ENCODE results near the gene UBE2E2. TPM values are rescaled to one million over a fixed set of nuclear protein-coding genes. Genes with fewer than 3 reads are reported as not detected.

The UBE2E2 gene
- polyA plus RNA-seq, 1 donor from 2014 or later = 19.8 TPM

DNA sequence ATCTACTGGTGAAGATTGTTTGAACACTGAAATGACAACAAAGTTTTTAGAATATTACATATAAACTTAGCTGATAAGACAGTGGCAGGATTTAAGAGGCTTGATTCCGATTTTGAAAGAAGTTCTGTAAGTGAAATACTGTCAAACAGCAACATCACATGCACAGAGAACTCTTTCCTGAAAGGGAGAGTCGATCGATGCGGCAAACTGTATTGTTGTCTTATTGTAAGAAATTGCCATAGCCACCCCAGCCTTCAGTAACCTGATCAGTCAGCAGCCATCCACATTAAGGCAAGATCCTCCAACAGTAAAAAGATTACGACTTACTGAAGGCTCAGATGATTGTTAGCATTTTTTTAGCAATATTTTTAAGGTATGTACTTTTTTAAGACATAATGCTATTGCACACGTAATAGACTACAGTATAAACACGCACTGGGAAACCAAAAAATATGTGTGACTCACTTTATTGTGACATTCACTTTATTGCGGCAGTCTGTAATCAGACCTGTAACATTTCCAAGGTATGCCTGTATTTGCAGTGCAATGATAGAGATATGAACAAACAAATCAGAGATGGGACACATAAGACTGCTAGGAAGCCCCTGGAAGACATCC, 377.1 kb downstream of the UBE2E2 start:
- Histone ChIP-seq H4K20me1 (ENCODE audit: insufficient read depth) (no peaks in the 10 kb centered on the region), H3K4me3 (ENCODE audit: low read length) (no peak overlapping the region), H3K4me2 (ENCODE audit: low read length) (no peak overlapping the region), H3K9me2 (ENCODE audit: insufficient read depth, low read length) (no peaks in the 10 kb centered on the region), H3F3A (ENCODE audit: insufficient read depth, low read length, poor library complexity, severe bottlenecking) (no peaks in the 10 kb centered on the region), H3K9me3 (ENCODE audit: low read length) (no peaks in the 10 kb centered on the region), H3K79me2 (replicated peaks; ENCODE audit: insufficient read depth, low read length) (no peaks in the 10 kb centered on the region), H2AFZ (ENCODE audit: low read depth, low read length) (no peak overlapping the region), H3K9ac (ENCODE audit: low read length) (no peak overlapping the region), H3K27ac (ENCODE audit: low read length) (no peak overlapping the region), H3K27me3 (ENCODE audit: insufficient read depth, low read depth, low read length) (no peaks in the 10 kb centered on the region), H3K36me3 (ENCODE audit: insufficient read depth, low read length) (no peaks in the 10 kb centered on the region)
- TF ChIP-seq RAD21 (conservative IDR thresholded peaks at IDR 0.05) (no peak), EP300 (conservative IDR thresholded peaks at IDR 0.05; ENCODE audit: poor library complexity, severe bottlenecking) (no peak), EZH2 (IDR thresholded peaks at IDR 0.05; ENCODE audit: borderline replicate concordance, insufficient read depth, low read length, poor library complexity, severe bottlenecking) (no peak), SMC3 (conservative IDR thresholded peaks at IDR 0.05; ENCODE audit: poor library complexity) (no peak), POLR2AphosphoS5 (IDR thresholded peaks at IDR 0.05) (no peak), TAF1 (IDR thresholded peaks at IDR 0.05; ENCODE audit: low read depth) (no peak), MXI1 (conservative IDR thresholded peaks at IDR 0.05; ENCODE audit: poor library complexity, severe bottlenecking) (no peak)
- TF ChIP-seq, protein P1, sequence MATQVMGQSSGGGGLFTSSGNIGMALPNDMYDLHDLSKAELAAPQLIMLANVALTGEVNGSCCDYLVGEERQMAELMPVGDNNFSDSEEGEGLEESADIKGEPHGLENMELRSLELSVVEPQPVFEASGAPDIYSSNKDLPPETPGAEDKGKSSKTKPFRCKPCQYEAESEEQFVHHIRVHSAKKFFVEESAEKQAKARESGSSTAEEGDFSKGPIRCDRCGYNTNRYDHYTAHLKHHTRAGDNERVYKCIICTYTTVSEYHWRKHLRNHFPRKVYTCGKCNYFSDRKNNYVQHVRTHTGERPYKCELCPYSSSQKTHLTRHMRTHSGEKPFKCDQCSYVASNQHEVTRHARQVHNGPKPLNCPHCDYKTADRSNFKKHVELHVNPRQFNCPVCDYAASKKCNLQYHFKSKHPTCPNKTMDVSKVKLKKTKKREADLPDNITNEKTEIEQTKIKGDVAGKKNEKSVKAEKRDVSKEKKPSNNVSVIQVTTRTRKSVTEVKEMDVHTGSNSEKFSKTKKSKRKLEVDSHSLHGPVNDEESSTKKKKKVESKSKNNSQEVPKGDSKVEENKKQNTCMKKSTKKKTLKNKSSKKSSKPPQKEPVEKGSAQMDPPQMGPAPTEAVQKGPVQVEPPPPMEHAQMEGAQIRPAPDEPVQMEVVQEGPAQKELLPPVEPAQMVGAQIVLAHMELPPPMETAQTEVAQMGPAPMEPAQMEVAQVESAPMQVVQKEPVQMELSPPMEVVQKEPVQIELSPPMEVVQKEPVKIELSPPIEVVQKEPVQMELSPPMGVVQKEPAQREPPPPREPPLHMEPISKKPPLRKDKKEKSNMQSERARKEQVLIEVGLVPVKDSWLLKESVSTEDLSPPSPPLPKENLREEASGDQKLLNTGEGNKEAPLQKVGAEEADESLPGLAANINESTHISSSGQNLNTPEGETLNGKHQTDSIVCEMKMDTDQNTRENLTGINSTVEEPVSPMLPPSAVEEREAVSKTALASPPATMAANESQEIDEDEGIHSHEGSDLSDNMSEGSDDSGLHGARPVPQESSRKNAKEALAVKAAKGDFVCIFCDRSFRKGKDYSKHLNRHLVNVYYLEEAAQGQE (IDR thresholded peaks at IDR 0.05; ENCODE audit: borderline replicate concordance) = no peak
- TF ChIP-seq, protein P2, sequence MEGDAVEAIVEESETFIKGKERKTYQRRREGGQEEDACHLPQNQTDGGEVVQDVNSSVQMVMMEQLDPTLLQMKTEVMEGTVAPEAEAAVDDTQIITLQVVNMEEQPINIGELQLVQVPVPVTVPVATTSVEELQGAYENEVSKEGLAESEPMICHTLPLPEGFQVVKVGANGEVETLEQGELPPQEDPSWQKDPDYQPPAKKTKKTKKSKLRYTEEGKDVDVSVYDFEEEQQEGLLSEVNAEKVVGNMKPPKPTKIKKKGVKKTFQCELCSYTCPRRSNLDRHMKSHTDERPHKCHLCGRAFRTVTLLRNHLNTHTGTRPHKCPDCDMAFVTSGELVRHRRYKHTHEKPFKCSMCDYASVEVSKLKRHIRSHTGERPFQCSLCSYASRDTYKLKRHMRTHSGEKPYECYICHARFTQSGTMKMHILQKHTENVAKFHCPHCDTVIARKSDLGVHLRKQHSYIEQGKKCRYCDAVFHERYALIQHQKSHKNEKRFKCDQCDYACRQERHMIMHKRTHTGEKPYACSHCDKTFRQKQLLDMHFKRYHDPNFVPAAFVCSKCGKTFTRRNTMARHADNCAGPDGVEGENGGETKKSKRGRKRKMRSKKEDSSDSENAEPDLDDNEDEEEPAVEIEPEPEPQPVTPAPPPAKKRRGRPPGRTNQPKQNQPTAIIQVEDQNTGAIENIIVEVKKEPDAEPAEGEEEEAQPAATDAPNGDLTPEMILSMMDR (IDR thresholded peaks at IDR 0.05; ENCODE audit: poor library complexity, severe bottlenecking) = no peak

DNA sequence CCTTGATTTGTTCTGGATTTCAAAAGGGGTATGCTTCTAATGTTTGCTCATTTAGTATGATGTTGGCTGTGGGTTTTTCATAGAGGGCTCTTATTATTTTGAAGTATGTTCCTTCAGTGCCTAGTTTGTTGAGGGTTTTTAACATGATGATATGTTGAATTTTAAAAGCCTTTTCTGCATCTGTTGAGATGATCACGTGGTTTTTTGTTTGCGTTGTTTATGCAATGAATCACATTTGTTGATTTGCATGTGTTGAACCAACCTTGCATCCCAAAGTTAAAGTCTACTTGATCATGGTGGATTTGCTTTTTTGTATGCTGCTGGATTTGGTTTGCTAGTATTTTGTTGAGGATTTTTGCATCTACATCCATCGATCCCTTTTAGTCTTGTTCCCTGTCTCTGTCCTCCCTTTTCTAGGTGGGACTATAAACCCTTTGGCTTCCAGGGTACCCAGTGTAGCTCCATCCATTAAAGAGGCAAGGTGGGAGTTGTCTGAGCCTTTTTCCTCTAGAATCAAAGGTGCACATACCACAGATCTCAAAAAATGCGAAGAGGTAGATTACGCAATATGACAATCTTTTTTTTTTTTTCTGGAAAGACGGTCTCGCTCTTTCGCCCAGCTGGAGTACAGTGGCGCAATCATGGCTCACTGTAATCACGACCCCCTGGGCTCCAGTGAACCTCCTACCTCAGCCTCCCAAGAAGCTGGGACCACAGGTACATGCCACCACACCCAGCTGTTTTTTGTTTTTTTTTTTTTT, 381.0 kb downstream of the UBE2E2 start:
- H3K27ac ChIP-seq (ENCODE audit: low read length) = no peak overlapping the region
- no peaks in the 10 kb centered on the region for H3F3A ChIP-seq (ENCODE audit: insufficient read depth, low read length, poor library complexity, severe bottlenecking)
- H2AFZ ChIP-seq (ENCODE audit: low read depth, low read length) = no peak overlapping the region
- no peaks in the 10 kb centered on the region for H4K20me1 ChIP-seq (ENCODE audit: insufficient read depth)
- H3K27me3 ChIP-seq (ENCODE audit: insufficient read depth, low read depth, low read length) = no peaks in the 10 kb centered on the region
- H3K9me2 ChIP-seq (ENCODE audit: insufficient read depth, low read length) = no peaks in the 10 kb centered on the region
- no peak for TF ChIP-seq RAD21 (conservative IDR thresholded peaks at IDR 0.05)
- no peak for TF ChIP-seq MXI1 (conservative IDR thresholded peaks at IDR 0.05; ENCODE audit: poor library complexity, severe bottlenecking)
- TF ChIP-seq TAF1 (IDR thresholded peaks at IDR 0.05; ENCODE audit: low read depth) = no peak
- no peak for TF ChIP-seq SMC3 (conservative IDR thresholded peaks at IDR 0.05; ENCODE audit: poor library complexity)
- TF ChIP-seq EP300 (conservative IDR thresholded peaks at IDR 0.05; ENCODE audit: poor library complexity, severe bottlenecking) = no peak
- TF ChIP-seq POLR2AphosphoS5 (IDR thresholded peaks at IDR 0.05) = no peak
- TF ChIP-seq EZH2 (IDR thresholded peaks at IDR 0.05; ENCODE audit: borderline replicate concordance, insufficient read depth, low read length, poor library complexity, severe bottlenecking) = no peak
- TF ChIP-seq, protein P1 (IDR thresholded peaks at IDR 0.05; ENCODE audit: borderline replicate concordance) = no peak
- TF ChIP-seq, protein P2 (IDR thresholded peaks at IDR 0.05; ENCODE audit: poor library complexity, severe bottlenecking) = no peak
- no peak overlapping the region for H3K9ac ChIP-seq (ENCODE audit: low read length)
- H3K4me2 ChIP-seq (ENCODE audit: low read length) = no peak overlapping the region
- no peaks in the 10 kb centered on the region for H3K36me3 ChIP-seq (ENCODE audit: insufficient read depth, low read length)
- H3K79me2 ChIP-seq (replicated peaks; ENCODE audit: insufficient read depth, low read length) = no peaks in the 10 kb centered on the region
- no peak overlapping the region for H3K4me3 ChIP-seq (ENCODE audit: low read length)
- no peaks in the 10 kb centered on the region for H3K9me3 ChIP-seq (ENCODE audit: low read length)
